Ureter (tissue), 1 donor: ENCODE results near the gene RALGAPA2. TPM values are rescaled to one million over a fixed set of nuclear protein-coding genes. Genes with fewer than 3 reads are reported as not detected.

ENCODE experiments used
- DNase-seq: peaks from one replicate; pipeline ENCODE4 v3.0.0-alpha.2; 2020; ENCODE audit warnings: low spot score
- total RNA-seq: library from RNA; stranded (reverse); gene quantifications from one replicate; pipeline ENCODE4 v1.2.4, GENCODE V29; 2023
- donor health status: DM: yes; HTN: yes; CAD: no.

RALGAPA2 gene
- total RNA-seq, 1 donor from 2014 or later = 107 TPM

DNA sequence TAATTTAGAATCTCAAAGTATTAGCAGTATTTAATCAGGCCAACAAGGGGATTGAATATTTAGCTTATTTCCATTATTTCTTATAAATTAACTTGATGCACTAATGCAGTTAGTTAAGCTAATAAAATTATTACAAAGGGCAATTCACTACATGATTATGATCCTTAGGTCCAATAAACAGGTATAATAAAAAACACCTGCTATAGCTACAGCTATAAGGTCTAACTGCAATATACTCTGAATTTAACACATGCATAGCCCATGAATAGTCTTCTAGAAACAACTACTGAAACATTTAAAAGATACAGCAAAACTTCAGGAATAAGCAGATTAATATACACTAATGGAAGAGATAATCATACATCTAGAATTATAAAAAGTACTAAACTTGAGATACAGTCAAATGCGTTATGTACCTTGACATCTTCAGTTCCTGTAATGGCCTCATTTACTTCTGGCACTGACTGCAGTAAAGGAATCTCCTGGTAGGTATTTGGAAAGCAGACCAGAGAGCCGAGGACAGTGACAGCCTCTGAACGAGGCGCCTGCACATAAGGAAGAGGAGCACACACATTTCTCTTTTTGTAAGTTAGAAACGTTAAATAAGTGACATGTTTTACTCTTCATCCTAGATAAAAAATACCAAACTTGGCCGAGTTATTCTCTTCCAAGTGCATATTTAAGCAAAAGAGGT is 176.1 kb downstream of the RALGAPA2 start:
- DNase-seq = no peak

DNA sequence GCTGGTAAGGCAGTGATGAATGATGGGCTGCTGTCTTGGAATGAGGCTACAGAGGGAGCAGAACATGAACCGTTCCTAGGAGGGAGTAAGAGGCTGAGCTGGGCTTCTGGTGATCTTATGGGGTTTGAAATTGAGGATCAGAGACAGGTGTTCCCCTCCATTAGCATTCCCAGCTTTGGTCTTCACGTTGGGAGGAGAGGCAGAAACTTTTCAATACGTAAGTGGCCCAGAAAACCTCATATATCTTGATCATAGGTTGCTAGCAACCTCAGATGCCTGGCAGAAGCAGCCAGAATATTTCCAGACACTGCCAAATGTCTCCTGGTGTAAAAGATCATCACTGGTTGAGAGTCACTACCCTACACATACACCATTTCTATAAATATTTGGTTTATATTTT is 177.4 kb downstream of the RALGAPA2 start:
- no peak for DNase-seq

DNA sequence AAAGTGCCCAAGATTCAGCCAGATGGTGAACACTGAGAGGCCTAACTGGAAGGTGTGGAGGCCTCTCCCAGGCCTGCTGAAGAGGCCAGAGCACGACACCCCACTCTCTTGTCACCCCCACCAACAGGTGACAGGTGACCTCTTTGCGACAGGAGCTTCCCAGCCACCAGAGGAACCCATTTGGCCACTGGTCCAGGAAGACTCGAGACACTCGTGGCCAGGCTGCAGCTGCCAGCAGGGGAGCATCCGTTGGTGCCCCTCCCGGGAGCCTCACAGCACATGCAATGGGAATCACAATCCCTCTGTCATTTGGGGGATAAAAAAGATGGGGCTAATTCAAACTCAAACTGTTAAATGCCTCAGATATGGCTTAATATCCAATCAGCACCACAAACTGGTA is 181.2 kb downstream of the RALGAPA2 start:
- no peak for DNase-seq

DNA sequence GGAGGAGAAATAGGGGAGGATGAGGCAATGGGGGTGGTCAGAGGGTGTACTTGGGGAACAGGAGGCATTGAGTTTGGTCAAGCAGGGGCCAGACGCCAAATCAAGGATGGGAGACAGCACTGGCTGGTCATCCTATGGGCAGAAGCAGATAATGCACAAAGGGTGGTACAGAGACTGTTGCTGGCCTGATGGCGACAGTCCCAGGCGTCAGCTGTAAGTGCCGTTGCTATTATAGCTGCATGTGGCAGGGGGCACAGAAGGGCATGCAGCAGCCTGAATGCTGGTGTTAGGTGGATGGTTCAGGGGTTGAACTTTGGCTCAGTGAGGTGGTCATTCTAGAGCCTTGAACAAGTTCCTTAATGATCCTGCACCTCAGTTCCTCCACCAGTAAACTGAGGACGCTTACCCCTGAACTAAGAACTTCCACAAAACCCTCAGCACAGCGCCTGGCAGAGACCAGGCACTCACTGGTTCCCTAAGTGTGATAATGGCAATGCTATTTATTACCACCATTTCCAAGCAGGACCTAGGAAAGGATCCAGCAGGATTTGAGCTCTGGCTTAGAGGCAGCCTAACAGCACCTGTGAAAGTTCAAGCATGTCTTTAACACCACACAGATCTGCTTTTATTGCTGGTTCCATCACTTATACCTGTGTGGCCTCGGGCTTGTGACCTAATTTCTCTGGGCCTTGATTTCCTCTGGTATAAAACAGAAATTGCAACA is 181.9 kb downstream of the RALGAPA2 start:
- DNase-seq = no peak

DNA sequence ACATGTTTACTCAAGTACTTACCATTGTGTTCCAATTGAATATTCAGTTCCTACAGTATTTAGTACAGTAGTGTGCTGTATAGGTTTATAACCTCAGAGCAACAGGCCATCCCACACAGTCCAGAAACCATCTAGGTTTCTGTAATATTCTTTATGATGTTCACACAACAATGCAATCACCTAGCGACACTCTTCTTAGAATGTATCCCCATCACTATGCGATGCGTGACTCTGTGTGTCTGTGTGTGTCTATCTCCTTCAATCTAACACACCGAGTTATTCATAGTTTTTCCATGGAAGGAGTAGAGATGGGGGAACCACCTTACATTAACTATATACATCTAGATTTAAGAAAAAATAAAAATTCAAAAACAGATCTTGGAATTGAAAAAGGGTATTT is 182.8 kb downstream of the RALGAPA2 start:
- no peak for DNase-seq

DNA sequence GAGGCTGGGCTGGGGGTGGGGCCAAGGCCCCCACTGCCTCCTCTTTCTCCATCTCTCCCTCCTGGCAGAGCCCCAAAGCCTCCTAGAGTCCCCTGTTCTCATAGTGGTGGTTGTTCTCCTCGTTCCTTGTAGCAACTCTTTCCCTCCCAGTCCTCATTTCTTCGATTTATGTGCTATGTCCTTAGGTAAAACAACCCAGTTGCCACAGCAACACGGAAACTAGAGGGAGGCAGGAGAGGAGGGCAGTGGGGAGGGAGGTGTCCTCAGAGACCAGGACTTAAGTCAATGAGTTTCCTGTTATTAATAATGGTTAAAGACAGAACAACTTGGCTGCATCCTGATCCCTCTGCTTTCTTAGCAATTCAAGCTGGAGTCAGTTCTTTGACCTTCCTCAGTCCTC is 183.6 kb downstream of the RALGAPA2 start:
- no peak for DNase-seq

DNA sequence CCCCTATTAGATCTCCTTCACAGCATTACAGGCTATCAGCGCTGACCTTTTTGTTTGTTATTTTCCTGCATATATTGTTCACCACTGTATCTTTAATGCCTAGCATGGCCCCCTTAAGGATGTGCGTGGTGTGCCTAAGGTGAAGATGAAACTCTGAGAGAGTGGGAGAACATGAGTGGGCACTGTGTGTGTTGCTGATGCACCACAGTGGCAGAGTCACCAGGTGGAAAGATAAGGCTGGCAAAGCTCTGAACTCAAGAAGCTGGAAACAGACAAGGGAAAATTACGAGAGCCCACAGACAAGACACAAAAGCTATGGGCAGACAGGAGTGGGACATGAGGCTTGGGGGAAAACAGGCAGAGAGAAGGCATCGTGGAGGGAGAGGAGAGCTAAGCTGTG is 184.8 kb downstream of the RALGAPA2 start:
- no peak for DNase-seq

DNA sequence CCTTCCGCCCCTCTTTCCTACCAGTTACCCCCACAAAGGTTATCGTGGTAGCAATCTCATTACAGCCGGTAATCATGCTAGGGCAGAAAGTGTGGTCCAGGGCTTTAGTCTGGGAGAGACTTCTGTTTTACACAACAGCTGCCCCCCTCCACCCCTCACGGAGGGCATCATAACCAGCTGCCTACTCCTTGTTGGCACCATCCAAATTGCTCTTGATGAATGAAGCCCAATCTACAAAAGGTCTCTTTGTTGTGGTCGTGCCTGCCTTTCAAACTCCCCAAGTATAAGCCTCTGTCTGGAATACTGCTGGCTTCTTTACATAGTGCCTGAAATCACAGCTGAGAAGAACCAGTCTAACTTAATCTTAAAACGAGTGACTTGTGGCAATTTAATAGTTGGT is 186.7 kb downstream of the RALGAPA2 start:
- no peak for DNase-seq

DNA sequence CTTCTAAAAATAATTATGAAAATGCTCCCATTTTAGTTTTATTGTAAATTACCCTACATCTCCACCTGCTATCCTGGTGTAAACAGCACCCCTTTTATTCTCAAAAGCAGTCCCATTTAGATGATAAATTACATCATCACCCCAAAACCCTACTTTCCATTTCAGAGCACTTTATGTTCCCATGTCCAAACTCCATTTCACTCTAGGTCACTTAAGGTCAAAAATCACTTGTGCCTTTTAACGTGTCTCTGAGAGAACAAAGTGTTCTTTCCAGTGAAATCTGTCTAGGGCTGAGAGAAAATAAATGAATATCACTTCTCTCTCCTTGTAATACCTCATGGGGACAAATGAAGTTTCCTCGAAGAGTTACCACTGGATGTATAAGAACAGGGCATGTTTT is 187.2 kb downstream of the RALGAPA2 start:
- no peak for DNase-seq

DNA sequence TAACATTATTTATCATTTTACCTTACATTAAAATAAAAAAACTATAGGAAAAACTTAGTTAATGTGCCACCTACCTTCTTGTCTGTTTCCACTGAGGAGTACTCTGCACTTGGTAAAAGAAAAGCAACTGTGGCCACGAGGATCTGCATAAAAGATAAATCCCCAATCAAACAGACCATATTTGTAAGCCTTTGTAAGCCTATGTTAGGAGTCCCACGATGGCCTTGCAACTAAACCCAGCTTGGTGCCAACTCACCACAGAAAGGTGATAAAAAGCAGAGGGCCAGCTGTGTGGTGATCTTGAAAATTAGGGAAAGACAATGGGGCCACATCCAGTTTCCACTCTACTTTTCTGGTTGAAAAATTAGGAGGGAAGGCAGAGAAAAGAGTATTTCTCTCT is 187.7 kb downstream of the RALGAPA2 start:
- no peak for DNase-seq

DNA sequence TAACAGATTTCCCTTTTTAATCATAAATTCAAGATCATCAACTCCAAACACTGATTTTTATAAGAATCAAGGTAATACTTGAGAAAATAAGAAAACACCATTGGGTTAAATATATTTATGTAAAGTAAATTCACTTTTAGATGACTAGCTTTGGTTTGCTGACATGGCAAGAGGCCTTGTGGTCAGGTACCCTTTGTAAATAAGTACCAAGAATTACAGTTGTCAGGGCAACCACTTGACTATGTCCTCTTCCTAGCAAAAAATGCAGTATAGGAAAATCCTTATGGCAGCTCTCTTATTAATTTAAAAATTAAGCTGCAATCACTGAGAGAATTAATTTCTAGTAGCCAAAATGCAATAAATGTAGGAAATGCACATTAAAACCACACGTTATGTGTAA is 190.7 kb downstream of the RALGAPA2 start:
- DNase-seq = no peak

DNA sequence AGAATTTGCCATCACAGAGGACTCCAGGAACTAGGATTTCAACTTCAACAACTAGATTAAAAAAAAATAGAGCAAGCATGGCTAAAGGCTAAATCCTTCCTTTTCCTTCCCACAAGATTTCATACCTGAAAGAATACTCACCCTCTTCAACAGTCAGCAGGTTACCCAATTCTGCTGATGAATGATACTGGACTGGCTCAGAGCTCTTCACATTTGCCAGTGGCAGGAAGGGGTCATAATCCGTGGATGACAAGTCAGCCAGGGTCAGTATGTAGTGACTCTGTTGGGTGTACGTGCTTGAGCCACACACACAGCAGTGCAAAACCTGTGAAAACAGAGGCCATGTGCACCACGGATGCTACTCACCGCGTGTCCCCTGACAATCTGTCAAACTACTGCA is 191.7 kb downstream of the RALGAPA2 start:
- DNase-seq = no peak

DNA sequence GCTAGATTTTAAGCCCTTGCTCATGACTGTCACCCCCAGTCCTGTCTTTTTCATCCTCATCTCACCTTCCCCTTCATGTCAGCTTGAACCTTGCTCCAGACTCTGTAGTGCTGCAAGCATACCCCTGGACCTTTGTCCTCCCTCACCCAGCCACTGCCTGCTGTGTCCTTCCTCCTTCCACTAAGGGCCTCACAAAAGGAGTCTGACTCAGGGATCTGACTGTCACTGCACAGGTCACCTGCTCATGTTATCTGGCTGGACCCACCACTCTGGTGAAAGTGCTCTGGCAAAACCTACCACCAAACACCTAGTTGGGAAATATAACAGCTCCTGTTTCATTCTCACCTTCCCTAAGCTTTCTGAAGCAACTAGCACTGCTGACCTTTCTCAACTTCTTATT is 193.2 kb downstream of the RALGAPA2 start:
- no peak for DNase-seq

DNA sequence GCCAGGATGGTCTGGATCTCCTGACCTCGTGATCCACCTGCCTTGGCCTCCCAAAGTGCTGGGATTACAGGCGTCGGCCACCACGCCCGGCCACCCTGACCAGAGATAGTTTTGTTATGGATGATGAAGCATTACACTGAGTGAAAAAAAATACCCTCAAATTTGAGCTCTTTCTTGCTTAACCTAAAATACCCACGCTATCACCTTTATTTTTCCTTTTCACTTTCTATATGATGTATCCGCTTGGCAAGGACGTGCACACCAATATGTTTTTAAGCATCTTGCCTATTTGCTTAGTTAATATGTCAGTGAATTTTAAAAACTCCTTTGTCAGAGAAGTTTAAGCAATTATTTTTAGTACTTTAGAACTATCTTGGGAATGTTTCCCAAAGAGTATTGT is 194.2 kb downstream of the RALGAPA2 start:
- DNase-seq = no peak

DNA sequence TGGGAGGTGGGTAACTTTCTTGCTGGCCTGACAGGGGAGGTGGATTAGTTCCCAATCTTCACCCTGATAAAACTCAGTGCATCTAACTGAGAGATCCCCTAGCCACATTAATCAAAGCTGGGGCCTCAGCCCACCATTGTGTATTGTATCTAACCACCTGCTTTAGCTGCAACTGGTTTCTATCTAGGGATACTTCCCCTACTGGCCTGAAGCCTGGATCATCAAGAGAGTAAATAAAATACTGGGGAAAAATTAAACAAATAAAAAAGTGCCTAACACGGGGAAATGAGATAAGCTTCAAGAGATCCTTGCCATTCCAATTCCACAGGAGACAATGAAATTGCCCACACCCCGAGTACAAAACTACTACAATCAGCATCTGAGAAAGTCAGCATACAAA is 195.1 kb downstream of the RALGAPA2 start:
- DNase-seq = no peak

DNA sequence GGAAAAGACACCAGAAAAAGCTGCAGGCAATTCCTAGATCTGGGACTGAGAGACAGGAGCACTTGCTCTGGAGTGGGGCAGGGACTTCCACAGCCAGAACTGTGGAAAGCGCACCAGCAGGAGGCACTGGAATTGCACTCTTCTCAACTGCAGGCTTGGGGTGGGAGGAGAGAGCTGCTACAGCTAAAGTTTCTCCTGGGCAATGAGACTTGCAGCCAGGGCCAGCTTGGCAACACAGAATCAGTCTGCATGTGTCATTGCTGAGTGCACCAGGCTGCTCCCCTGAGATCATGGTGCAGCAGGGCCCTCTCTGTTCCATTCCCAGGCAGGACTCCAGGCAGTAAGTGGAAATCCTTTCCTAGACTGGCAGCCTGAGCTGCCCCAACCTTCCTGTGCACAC is 198.7 kb downstream of the RALGAPA2 start:
- DNase-seq = no peak

DNA sequence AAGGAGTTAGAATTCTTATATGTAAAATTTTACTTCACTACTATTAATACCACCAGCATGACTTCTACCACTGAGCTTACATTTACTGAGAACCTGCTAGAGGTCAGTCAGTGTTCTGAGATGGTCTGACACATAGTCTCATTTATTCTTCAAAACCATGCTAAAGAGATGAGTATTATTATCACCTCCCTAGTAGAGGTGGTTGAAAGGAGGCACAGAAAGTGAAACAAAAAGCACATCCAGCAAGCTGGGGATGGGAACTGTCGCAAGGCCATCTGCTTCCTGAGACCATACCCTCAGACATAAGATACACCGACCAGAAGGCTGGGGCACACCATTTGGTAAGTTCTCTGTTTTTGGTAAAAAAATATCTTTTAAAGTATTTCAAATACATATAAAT is 206.9 kb downstream of the RALGAPA2 start:
- DNase-seq = no peak

DNA sequence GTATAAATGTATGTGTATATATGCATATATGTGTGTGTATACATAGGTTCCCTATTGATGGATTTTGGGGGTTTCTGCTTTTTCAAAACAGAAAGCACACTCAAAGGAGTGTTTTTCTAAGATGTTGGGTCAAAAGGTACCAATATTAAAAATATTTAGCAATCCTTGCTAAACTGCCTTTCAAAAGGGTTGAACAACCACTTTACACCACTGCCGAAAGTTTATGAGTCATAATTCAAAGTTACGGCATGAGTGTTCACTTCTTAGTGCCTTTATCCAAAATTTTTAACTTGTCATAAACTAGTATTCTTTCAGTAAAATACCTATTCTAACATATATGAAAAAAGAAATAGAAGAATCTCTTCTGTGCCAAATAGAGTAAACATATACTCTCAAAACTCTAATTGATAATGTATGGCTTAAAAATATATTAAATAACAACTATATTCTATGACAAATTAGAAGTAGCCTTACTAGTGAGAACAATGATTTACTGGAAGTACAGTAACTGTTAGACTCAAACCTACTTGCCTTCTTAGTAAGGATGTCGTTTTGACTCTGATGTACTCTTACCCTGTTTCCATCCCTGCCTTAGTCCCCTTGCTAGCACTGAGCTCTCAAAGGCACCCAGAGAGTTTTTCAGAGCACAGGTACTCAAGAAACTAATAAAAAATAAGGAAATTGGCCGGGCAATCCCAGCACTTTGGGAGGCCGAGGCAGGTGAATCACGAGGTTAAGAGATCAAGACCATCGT is 208.5 kb downstream of the RALGAPA2 start:
- no peak for DNase-seq

DNA sequence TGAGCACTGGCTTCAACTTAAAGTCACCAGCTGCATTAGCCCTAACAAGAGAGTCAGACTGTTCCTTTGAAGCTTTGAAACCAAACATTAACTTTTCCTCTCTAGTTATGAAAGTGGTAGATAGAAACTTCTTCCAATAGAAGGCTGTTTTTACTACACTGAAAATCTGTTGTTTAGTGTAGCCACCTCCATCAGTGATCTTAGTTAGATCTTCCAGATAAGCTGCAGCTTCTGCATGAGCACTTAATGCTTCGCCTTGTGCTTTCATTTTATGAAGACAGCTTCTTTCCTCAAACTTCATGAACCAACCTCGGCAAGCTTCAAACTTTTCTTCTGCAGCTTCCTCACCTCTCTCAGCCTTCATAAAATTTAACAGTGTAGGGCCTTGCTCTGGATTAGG is 211.3 kb downstream of the RALGAPA2 start:
- DNase-seq = no peak

DNA sequence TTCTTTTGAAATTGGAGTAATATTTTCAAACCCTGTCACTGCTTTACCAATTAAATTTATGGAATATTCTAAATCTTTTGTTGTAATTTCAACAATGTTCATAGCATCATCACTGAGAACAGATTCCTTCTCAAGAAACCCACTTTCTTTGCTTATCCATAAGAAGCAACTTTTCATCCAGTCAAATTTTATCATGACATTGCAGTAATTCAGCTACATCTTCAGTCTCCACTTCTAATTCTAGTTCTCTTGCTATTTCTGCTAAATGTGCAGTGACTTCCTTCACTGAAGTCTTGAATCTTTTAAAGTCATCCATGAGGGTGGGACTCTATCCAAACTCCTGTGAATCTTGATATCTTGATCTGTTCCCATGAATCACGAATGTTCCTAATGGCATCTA is 212.1 kb downstream of the RALGAPA2 start:
- DNase-seq = no peak

DNA sequence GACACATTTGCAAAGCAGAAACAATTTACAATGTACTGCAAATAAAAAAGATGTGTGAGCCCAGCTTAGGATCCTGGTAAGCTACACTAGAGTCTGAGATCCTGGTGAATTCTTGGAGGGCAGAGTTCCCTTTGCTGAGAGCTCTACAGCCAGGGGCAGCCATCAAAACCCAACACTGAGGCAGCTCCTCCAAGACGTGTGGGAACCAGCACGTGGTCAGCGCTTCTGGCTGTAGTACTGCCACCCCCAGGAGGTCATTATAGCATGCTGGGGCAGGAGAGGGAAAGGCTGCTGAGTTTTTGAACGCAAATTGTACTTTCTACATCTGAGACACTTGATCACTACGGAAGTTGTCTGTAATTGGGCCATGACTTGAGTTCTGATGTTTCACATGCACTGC is 213.0 kb downstream of the RALGAPA2 start:
- DNase-seq = no peak

DNA sequence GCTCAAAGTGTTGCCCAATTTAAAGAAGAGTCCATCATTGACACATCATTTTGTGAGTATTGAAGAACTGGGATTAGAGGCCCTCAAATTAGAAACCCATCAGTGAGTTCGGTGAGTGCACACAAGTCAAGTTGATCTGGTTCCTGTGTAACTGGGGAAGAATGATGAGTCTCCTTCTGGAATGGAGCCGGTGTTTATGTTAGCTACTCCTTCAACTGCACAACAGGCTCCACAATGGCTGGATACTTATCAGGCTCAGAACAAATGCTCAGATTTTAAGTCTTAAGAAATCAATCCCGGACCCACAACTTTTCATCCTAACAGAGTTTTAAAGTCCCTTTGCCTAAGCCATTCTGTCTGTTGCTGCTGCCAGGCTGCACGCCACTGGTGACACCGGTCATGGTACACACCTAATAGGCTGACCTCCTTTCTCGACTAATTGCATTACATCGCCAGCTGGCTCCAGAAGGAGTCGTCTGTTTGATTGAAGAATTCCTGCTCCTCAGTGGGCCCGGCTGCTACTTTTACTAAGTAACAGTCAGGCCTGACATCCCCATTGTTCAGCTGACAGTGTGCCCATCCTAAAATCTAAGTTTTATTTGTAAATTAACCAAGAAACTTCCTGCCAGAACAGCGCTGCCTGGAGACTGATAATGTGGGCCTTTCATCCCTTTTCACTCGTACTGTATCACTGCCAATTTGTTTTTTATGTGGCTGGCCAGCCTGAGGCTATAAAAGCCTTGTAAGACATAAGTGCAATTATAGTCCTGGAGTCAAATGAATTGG is 214.2 kb downstream of the RALGAPA2 start:
- DNase-seq = no peak
